GM19438 (cell line): ENCODE data around the gene ZNF248.

Experiments
- ATAC-seq: cut with Tn5 transposase; IDR thresholded peaks from one replicate; pipeline ENCODE4 v1.9.1; 2021; ENCODE audit warnings: low read depth; ENCODE audit not compliant: unreplicated experiment

ZNF248 gene

GRCh38 chr10:37831495-37832333 is 25.7 kb downstream of the ZNF248 start:
- no peak for ATAC-seq

- no peak for ATAC-seq
Measured at GRCh38 chr10:37826806-37827205, 30.6 kb downstream of the ZNF248 start.

GRCh38 chr10:37821237-37821636 is 36.2 kb downstream of the ZNF248 start:
- ATAC-seq = no peak

- no peak for ATAC-seq
Measured at GRCh38 chr10:37819797-37820196, 37.6 kb downstream of the ZNF248 start.

GRCh38 chr10:37816290-37816689 is 41.1 kb downstream of the ZNF248 start:
- ATAC-seq = no peak

GRCh38 chr10:37813763-37814162 is 43.6 kb downstream of the ZNF248 start:
- no peak for ATAC-seq

GRCh38 chr10:37812290-37812689 is 45.1 kb downstream of the ZNF248 start:
- no peak for ATAC-seq

GRCh38 chr10:37803269-37803668 is 54.1 kb downstream of the ZNF248 start:
- no peak for ATAC-seq

- ATAC-seq = no peak
Measured at GRCh38 chr10:37801557-37801956, 55.9 kb downstream of the ZNF248 start.

- no peak for ATAC-seq
Measured at GRCh38 chr10:37794305-37794976, 63.0 kb downstream of the ZNF248 start.

- ATAC-seq = no peak
Measured at GRCh38 chr10:37789590-37789989, 67.8 kb downstream of the ZNF248 start.

- ATAC-seq = no peak
Measured at GRCh38 chr10:37784678-37785077, 72.7 kb downstream of the ZNF248 start.

GRCh38 chr10:37780536-37780935 is 76.9 kb downstream of the ZNF248 start:
- no peak for ATAC-seq

GRCh38 chr10:37777056-37777455 is 80.4 kb downstream of the ZNF248 start:
- ATAC-seq = no peak

GRCh38 chr10:37775612-37776011 is 81.8 kb downstream of the ZNF248 start:
- ATAC-seq = no peak

- no peak for ATAC-seq
Measured at GRCh38 chr10:37774351-37774750, 83.1 kb downstream of the ZNF248 start.

GRCh38 chr10:37765216-37765615 is 92.2 kb downstream of the ZNF248 start:
- ATAC-seq = no peak

- ATAC-seq = no peak
Measured at GRCh38 chr10:37763132-37763531, 94.3 kb downstream of the ZNF248 start.

- ATAC-seq = no peak
Measured at GRCh38 chr10:37762287-37762686, 95.1 kb downstream of the ZNF248 start.

- no peak for ATAC-seq
Measured at GRCh38 chr10:37760817-37761216, 96.6 kb downstream of the ZNF248 start.

- no peak for ATAC-seq
Measured at GRCh38 chr10:37758074-37758473, 99.3 kb downstream of the ZNF248 start.
